B cell (primary cell): ENCODE data around the gene ZNF286A.

ENCODE experiments used
- CTCF ChIP-seq: fragments of 200-600 bp; IDR thresholded peaks from one replicate; pipeline ENCODE4 v1.8.0; 2022; ENCODE audit warnings: antibody characterized with exemption, mild to moderate bottlenecking
- EZH2 ChIP-seq: IDR thresholded peaks from 2 replicates; pipeline ENCODE4 v1.6.1; 2012; ENCODE audit warnings: borderline replicate concordance, low read depth, mild to moderate bottlenecking, moderate library complexity, low read length; ENCODE audit not compliant: insufficient read depth, poor library complexity, severe bottlenecking

- TF ChIP-seq CTCF, result no peak
- TF ChIP-seq EZH2, result no peak
Observed at GRCh38 chr17:15650741-15651582, 48.6 kb upstream of the ZNF286A start.
